HepG2 (cell line): ENCODE measurements around the gene SLC6A8. TPM values are rescaled to one million over a fixed set of nuclear protein-coding genes. Genes with fewer than 3 reads are reported as not detected.

Experiments
- ATAC-seq: fragments of 200-7000 bp; cut with Tn5 transposase; 3 replicates; pipeline ENCODE4 v1.9.1; 2020; ENCODE audit warnings: mild to moderate bottlenecking, moderate library complexity
- BruUV-seq: library from RNA; stranded (reverse); fragments of 400-500 nt; replicated peaks from 2 replicates; lab custom pipeline; 2021; lab: Mats Ljungman, UMichigan
- CTCF ChIA-PET: fragments of 300-600 bp; formaldehyde crosslinking; extraction: SDS; loops from one replicate; lab custom pipeline; 2021; ENCODE audit warnings: low total read pairs, inconsistent platforms, low intra/inter-chr PET ratio; lab: Yijun Ruan, JAX
- POLR2A ChIA-PET: fragments of 350-600 bp; sonication (Branson Sonifier 250); formaldehyde crosslinking; loops from one replicate; lab custom pipeline; 2020; ENCODE audit warnings: antibody characterized with exemption, inconsistent platforms; lab: Yijun Ruan, JAX
- DNase-seq: peaks from one replicate; pipeline ENCODE4 v3.0.0-alpha.2; 2015; ENCODE audit warnings: low spot score
- FAIRE-seq: peaks from 3 replicates; lab custom pipeline; 2011; peaks lifted over from hg19 to GRCh38; lab: Jason Lieb, UNC
- H2AFZ ChIP-seq: one replicate; pipeline ENCODE4 v1.6.1; 2011; ENCODE audit warnings: low read length, inconsistent platforms
- H3K27ac ChIP-seq: fragments of 300-600 bp; 3 replicates; pipeline ENCODE4 v1.8.0; 2011; ENCODE audit warnings: mixed run types, mild to moderate bottlenecking, mixed read lengths, low read length, inconsistent platforms; ENCODE audit not compliant: insufficient read depth; ENCODE audit errors: extremely low read length
- H3K27me3 ChIP-seq, 2 experiments: fragments of 200-600 bp in 1 of 2; 2 replicates in 1 of 2; 3 replicates in 1 of 2; pipeline versions ENCODE4 v1.6.0 to v1.8.0; 2011; ENCODE audit warnings: low read length in 2 of 2, mild to moderate bottlenecking in 2 of 2, moderate library complexity in 2 of 2, inconsistent platforms in 1 of 2; ENCODE audit not compliant: insufficient read depth in 2 of 2, control insufficient read depth in 1 of 2
- H3K36me3 ChIP-seq, 2 experiments: fragments of 200-600 bp in 1 of 2; replicated peaks in 1 of 2; 2 replicates in 1 of 2; 3 replicates in 1 of 2; pipeline versions ENCODE4 v1.5.1 to v1.8.0; 2011; ENCODE audit warnings: low read length in 2 of 2, inconsistent platforms in 1 of 2; ENCODE audit not compliant: insufficient read depth in 2 of 2, control insufficient read depth in 1 of 2
- H3K4me1 ChIP-seq: 2 replicates; pipeline ENCODE4 v1.5.1; 2012; ENCODE audit warnings: low read length, inconsistent platforms; ENCODE audit not compliant: insufficient read depth
- H3K4me2 ChIP-seq: 2 replicates; pipeline ENCODE4 v1.6.0; 2011; ENCODE audit warnings: low read depth, low read length, inconsistent platforms
- H3K4me3 ChIP-seq, 3 experiments: fragments of 200-600 bp in 1 of 3; sonication (generic), shearing (Covaris generic) in 1 of 3; replicated peaks in 1 of 3; 2 replicates each; pipeline ENCODE4 v1.5.1; 2011 to 2016; ENCODE audit warnings: low read length in 3 of 3, inconsistent platforms in 2 of 3, low read depth in 2 of 3, mild to moderate bottlenecking in 2 of 3, control low read depth in 1 of 3, mixed read lengths in 1 of 3; ENCODE audit not compliant: insufficient read depth in 1 of 3
- H3K79me2 ChIP-seq: one replicate; pipeline ENCODE4 v1.6.1; 2011; ENCODE audit warnings: low read length, inconsistent platforms; ENCODE audit not compliant: insufficient read depth
- H3K9ac ChIP-seq: 2 replicates; pipeline ENCODE4 v1.6.0; 2011; ENCODE audit warnings: mild to moderate bottlenecking, low read depth, low read length, inconsistent platforms; ENCODE audit not compliant: insufficient read depth
- H3K9me3 ChIP-seq: 2 replicates; pipeline ENCODE4 v1.5.1; 2012; ENCODE audit warnings: mild to moderate bottlenecking, low read length
- H4K20me1 ChIP-seq: 2 replicates; pipeline ENCODE4 v1.6.0; 2011; ENCODE audit warnings: inconsistent platforms, mild to moderate bottlenecking, low read length, moderate library complexity; ENCODE audit not compliant: insufficient read depth
- EED ChIP-seq: sonication (generic); formaldehyde crosslinking; IDR thresholded peaks from 2 replicates; pipeline ENCODE4 v1.5.0; 2020; ENCODE audit warnings: mild to moderate bottlenecking, missing genetic modification reagents
- HNRNPH1 ChIP-seq: fragments of 200-400 bp; formaldehyde crosslinking; optimal IDR thresholded peaks from 2 replicates; pipeline ENCODE3; 2017; ENCODE audit warnings: mild to moderate bottlenecking, low read depth, low read length
- HOXA7 ChIP-seq: sonication (generic); formaldehyde crosslinking; IDR thresholded peaks from 2 replicates; pipeline ENCODE4 v1.8.1; 2022; ENCODE audit warnings: mild to moderate bottlenecking, missing genetic modification reagents, moderate library complexity
- ZFP36 ChIP-seq: fragments of 150-350 bp; IDR thresholded peaks from 2 replicates; pipeline ENCODE4 v1.6.1; 2018; ENCODE audit warnings: borderline replicate concordance, low read length, low read depth; ENCODE audit not compliant: partially characterized antibody
- ZNF501 ChIP-seq: sonication (generic); formaldehyde crosslinking; IDR thresholded peaks from 2 replicates; pipeline ENCODE4 v1.5.1; 2020; ENCODE audit warnings: mild to moderate bottlenecking, moderate library complexity, missing genetic modification reagents
- ZNF629 ChIP-seq: sonication (generic); formaldehyde crosslinking; conservative IDR thresholded peaks from 2 replicates; pipeline ENCODE4 v1.5.0; 2020; ENCODE audit warnings: missing genetic modification reagents
- WGBS: methylation state at CpG from one replicate; pipeline ENCODE4 v1.1.6; 2017; ENCODE audit warnings: low lambda C conversion rate; 5-methylcytosine and 5-hydroxymethylcytosine counted together
- in situ Hi-C: cut with HindIII; loops from 2 replicates; pipeline ENCODE4 v1.10.0; 2017; ENCODE audit warnings: low pct_unique_long_range_greater_than_20kb; ENCODE audit not compliant: extremely low pct_ligation_motif_present
- intact Hi-C: fragments of 100-400 bp; cut with micrococcal nuclease; formaldehyde crosslinking; loops from one replicate; pipeline ENCODE4 v1.10.0; 2022; ENCODE audit not compliant: unreplicated experiment
- polyA plus RNA-seq, 8 experiments: library from polyadenylated mRNA; depleted of rRNA in 3 of 8; stranded (reverse) in 7 of 8; unstranded in 1 of 8; fragments of >200 nt; fragmentation: Illumina TruSeq in 4 of 8; extraction: Trizol in 4 of 8; gene quantifications; 2 replicates each; pipeline versions ENCODE4 v1.2.1 to v1.2.3, GENCODE V29; 2011 to 2016; ENCODE audit warnings: low read depth in 4 of 8, missing spikeins in 1 of 8, mixed read lengths in 1 of 8; ENCODE audit not compliant: insufficient read depth in 1 of 8
- total RNA-seq, 5 experiments: library from RNA; depleted of rRNA; stranded (reverse); fragments of >200 nt; fragmentation: Illumina TruSeq; extraction: Trizol; gene quantifications; 2 replicates each; pipeline ENCODE4 v1.2.3, GENCODE V29; 2016; ENCODE audit warnings: low read depth in 1 of 5
- TF ChIP-seq, protein P1 (sequence below): sonication (generic); formaldehyde crosslinking; IDR thresholded peaks from 2 replicates; pipeline ENCODE4 v1.8.1; 2023; ENCODE audit warnings: mild to moderate bottlenecking, missing genetic modification reagents, borderline replicate concordance
- TF ChIP-seq, protein P2 (sequence below): sonication (generic); formaldehyde crosslinking; IDR thresholded peaks from 2 replicates; pipeline ENCODE4 v1.4.0; 2020; ENCODE audit warnings: missing genetic modification reagents
- TF ChIP-seq, protein P3 (sequence below), 2 experiments: fragments of 450-650 bp in 1 of 2; sonication (generic) in 1 of 2; formaldehyde crosslinking in 1 of 2; IDR thresholded peaks; 2 replicates each; pipeline versions ENCODE4 v1.6.1 to v1.8.0; 2016 to 2022; ENCODE audit warnings: antibody characterized with exemption in 1 of 2, mild to moderate bottlenecking in 1 of 2, missing genetic modification reagents in 1 of 2

The SLC6A8 gene
- total and polyA plus RNA-seq, 2 of the 13 experiments (the other 11 are each of a cell fraction or from before 2014, with no cell fraction given): 13.9 to 176 TPM

DNA sequence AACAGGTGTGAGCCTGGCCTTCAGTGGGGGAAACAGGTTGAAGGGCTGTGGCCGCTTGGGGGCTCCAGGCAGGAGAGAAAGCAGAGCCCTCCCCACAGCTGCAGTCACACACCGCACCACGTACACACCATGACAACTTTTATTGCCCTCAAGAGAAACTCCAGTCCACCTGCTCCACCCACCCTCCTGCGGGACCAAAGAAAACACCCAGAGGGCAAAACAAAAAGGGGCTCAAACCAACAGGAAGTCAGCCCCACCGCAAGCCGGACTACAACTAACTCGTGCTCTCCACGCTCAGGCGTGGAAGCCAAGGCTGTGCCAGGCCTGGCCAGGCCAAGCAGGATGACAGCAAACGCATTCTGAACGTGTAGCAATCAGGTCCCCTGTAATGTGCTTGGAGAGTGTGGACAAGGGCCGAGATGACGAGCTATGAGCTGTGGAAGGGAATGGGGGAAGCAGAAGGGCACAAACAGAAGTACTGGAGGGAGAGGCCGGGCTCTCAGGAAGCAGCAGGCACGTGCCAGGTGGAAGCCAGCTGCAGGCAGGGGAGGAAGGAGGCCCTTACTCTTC is 12.7 kb downstream of the SLC6A8 start (continued):
- no peak for TF ChIP-seq ZNF501 (CRISPR knock-in tag)
- TF ChIP-seq ZNF629 (CRISPR knock-in tag): no peak

DNA sequence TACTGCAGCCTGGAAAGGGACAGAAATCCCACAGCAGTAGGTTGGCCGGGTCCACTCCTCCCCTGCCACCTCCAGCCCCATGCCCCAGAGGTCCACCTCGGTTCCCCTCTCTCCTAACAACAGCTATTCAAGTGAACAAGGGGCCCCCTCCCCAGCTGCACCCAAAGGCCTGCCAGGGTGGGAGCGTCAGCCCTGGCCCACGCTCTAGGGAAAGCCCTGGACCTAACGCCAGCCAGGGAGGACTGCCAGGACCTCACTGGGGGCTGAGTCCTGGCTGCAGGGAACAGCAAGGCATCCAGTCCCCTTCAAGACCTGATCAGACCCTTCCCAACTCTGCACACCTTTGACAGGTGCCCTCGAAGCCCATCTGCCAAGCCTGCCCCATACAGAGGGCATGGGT is 13.2 kb downstream of the SLC6A8 start:
- Histone ChIP-seq H3K4me3 (no peak overlapping the region), H3K79me2 (no peaks in the 10 kb centered on the region), H3K27me3 (no peaks in the 10 kb centered on the region), H3K4me1 (peaks cover 14% of the 10 kb centered on the region), H4K20me1 (0 out of 2 replicates have a peak, but pooled peaks cover 3% of the 10 kb centered on the region), H3K36me3 (peaks cover 5 to 9% of the 10 kb centered on the region in 2 experiments; a peak in 3 of 5 replicates), H3K27ac (no peak overlapping the region), H3K4me2 (no peak overlapping the region), H3K9ac (no peak overlapping the region), H3K9me3 (no peaks in the 10 kb centered on the region), H2AFZ (no peak overlapping the region)
- intact Hi-C loops (no loop called here), in situ Hi-C loops (no loop called here)
- FAIRE-seq (no peak), DNase-seq (no peak), ATAC-seq (no peak)
- ChIA-PET CTCF (no interaction called here), POLR2A (no interaction called here)
- WGBS: no CpG with 5 or more reads among the region's 6 CpGs
- BruUV-seq: no TSS peak
- TF ChIP-seq HOXA7 (CRISPR knock-in tag): no peak
- TF ChIP-seq, protein P1, sequence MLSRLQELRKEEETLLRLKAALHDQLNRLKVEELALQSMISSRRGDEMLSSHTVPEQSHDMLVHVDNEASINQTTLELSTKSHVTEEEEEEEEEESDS (CRISPR knock-in tag): no peak
- TF ChIP-seq, protein P2, sequence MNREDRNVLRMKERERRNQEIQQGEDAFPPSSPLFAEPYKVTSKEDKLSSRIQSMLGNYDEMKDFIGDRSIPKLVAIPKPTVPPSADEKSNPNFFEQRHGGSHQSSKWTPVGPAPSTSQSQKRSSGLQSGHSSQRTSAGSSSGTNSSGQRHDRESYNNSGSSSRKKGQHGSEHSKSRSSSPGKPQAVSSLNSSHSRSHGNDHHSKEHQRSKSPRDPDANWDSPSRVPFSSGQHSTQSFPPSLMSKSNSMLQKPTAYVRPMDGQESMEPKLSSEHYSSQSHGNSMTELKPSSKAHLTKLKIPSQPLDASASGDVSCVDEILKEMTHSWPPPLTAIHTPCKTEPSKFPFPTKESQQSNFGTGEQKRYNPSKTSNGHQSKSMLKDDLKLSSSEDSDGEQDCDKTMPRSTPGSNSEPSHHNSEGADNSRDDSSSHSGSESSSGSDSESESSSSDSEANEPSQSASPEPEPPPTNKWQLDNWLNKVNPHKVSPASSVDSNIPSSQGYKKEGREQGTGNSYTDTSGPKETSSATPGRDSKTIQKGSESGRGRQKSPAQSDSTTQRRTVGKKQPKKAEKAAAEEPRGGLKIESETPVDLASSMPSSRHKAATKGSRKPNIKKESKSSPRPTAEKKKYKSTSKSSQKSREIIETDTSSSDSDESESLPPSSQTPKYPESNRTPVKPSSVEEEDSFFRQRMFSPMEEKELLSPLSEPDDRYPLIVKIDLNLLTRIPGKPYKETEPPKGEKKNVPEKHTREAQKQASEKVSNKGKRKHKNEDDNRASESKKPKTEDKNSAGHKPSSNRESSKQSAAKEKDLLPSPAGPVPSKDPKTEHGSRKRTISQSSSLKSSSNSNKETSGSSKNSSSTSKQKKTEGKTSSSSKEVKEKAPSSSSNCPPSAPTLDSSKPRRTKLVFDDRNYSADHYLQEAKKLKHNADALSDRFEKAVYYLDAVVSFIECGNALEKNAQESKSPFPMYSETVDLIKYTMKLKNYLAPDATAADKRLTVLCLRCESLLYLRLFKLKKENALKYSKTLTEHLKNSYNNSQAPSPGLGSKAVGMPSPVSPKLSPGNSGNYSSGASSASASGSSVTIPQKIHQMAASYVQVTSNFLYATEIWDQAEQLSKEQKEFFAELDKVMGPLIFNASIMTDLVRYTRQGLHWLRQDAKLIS (CRISPR knock-in tag): no peak
- TF ChIP-seq EED (CRISPR knock-in tag): no peak
- TF ChIP-seq HNRNPH1: no peak
- TF ChIP-seq, protein P3, sequence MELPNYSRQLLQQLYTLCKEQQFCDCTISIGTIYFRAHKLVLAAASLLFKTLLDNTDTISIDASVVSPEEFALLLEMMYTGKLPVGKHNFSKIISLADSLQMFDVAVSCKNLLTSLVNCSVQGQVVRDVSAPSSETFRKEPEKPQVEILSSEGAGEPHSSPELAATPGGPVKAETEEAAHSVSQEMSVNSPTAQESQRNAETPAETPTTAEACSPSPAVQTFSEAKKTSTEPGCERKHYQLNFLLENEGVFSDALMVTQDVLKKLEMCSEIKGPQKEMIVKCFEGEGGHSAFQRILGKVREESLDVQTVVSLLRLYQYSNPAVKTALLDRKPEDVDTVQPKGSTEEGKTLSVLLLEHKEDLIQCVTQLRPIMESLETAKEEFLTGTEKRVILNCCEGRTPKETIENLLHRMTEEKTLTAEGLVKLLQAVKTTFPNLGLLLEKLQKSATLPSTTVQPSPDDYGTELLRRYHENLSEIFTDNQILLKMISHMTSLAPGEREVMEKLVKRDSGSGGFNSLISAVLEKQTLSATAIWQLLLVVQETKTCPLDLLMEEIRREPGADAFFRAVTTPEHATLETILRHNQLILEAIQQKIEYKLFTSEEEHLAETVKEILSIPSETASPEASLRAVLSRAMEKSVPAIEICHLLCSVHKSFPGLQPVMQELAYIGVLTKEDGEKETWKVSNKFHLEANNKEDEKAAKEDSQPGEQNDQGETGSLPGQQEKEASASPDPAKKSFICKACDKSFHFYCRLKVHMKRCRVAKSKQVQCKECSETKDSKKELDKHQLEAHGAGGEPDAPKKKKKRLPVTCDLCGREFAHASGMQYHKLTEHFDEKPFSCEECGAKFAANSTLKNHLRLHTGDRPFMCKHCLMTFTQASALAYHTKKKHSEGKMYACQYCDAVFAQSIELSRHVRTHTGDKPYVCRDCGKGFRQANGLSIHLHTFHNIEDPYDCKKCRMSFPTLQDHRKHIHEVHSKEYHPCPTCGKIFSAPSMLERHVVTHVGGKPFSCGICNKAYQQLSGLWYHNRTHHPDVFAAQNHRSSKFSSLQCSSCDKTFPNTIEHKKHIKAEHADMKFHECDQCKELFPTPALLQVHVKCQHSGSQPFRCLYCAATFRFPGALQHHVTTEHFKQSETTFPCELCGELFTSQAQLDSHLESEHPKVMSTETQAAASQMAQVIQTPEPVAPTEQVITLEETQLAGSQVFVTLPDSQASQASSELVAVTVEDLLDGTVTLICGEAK (IDR thresholded peaks at IDR 0.05): no peak
- TF ChIP-seq, protein P3 (CRISPR knock-in tag; IDR thresholded peaks at IDR 0.05): no peak
- no peak for TF ChIP-seq ZFP36
